Fibroblast of gingiva (primary cell): ENCODE measurements around the gene MTHFD1L.
"Not testable (repeated sequence)": the region's sequence is repeated elsewhere in the genome, so short reads cannot be mapped to it uniquely, and the experiment has no call there.

ENCODE experiments used
- DNase-seq: peaks from one replicate; pipeline ENCODE4 v3.0.0-alpha.2; 2011; ENCODE audit warnings: low read depth

MTHFD1L gene

DNA sequence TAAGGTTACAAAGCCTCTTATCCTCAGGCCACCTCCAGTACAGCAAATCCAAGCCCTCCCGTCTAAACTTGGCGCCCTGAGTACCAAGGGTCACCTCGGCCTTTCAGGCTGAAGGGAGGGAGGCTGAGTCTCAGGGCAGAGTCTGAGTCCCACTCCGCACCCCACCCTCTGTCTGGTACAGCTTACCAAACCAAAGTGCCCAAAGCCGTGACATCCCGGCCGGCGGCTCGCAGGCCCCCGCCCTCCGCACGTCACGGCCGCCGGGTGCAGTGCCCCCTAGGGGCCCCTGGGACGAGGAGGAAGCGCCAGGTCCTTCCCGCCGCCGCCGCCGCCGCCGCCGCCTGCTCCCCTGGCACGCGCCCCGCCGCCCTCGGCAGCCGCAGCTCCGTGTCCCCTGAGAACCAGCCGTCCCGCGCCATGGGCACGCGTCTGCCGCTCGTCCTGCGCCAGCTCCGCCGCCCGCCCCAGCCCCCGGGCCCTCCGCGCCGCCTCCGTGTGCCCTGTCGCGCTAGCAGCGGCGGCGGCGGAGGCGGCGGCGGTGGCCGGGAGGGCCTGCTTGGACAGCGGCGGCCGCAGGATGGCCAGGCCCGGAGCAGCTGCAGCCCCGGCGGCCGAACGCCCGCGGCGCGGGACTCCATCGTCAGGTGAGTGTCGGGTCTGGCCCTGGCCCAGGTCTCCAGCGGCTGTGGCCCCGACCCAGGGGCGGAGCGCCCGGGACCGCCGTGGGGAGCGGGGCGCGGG is at the start of gene MTHFD1L:
TSS of gene MTHFD1L (plus strand) at position 297 of the 741 bp plus-strand sequence. CDS start at position 418, 121 bp downstream.
- peak; percentile 86 for DNase-seq

DNA sequence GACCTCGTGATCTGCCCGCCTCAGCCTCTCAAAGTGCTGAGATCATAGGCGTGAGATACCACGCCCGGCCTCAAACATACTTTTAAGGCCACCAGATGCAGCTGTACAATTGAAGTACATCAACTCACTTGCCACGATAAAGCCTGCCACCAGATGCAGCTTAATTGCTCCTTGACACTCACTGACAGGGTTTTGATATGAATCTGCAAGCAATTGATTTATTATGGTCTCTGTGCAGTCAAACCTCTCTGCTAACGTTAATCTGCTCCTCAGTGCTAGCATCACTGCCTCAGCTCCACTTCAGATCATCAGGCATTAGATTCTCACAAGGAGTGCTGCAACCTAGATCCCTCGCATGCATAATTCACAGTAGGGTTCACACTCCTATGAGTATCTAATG is 48.9 kb upstream of the MTHFD1L start:
- DNase-seq, result not testable (repeated sequence)

DNA sequence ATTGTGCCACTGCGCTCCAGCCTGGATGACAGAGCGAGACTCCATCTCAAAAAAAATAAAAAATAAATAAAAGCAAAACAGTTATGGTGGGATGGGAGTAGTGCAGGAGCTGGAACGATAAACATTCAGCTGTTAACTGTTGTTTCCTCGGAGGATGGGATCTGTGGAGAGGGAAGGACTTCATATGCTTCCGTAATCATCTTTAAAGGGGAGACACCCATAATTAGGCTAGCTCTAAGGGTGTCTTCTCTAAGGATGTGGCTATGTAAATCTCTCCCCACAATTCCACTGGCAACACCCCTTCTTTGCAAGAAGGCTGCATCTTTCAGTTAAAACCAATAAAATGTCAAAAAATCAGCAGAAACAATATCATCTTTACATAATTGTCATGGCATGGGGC is 42.6 kb upstream of the MTHFD1L start:
- no peak for DNase-seq

DNA sequence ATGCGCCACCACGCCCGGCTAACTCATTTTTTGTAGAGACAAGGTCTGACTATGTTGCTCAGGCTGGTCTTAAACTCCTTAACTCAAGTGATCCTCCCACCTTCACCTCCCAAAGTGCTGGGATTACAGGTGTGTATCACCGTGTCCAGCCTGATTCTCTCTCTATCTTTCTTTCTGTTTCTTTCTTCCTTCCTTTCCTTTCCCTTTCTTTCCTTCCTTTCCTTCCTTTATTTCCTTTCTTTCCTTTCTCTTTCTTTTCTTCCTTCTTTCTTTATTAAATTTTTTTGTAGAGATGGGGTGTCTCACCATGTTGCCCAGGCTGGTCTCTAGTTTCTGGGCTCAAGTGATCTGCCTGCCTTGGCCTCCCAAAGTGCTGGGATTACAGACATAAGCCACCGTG is 38.7 kb upstream of the MTHFD1L start:
- no peak for DNase-seq

DNA sequence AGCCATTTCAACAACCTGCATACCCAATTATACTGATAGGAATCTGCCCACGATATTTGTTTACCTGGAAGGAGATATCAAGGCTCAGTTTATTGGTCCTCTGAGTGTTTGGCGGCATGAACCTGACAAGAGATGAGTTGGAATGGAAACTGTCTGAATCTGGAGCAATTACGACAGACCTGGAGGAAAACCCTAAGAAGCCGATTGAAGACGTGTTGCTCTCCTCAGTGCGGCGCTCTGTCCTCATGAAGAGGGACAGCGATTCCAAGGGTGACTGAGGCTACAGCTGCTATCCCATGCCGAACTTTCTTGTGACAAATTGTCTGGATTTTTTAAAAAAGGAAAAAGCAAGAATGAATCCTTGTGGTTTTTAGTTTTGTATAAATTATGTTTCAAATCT is 37.4 kb upstream of the MTHFD1L start:
- DNase-seq, result not testable (repeated sequence)

DNA sequence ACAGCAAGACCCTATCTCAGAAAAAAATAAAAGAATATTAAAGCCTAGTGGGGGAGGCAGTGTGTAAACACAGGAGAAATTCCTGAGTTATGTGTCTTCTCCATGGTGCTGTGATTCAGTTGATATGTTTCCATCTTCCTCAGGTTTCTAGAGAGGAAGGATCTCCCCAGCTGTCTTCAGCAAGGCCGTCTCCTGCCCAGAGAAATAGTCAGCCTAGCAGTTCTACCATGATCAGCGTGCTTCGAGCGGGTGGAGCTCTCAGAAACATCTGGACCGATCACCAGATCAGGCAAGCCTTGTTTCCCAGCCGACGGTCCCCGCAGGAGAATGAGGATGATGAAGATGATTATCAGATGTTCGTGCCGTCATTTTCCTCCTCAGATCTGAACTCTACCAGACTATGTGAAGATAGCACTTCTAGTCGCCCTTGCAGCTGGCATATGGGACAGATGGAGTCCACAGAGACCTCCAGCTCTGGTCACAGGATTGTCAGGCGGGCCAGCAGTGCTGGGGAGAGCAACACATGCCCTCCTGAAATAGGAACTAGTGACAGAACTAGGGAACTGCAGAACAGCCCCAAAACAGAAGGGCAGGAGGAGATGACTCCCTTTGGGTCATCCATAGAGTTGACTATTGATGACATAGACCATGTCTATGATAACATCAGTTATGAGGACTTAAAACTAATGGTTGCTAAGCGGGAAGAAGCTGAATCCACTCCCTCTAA is 34.9 kb upstream of the MTHFD1L start:
- no peak for DNase-seq

DNA sequence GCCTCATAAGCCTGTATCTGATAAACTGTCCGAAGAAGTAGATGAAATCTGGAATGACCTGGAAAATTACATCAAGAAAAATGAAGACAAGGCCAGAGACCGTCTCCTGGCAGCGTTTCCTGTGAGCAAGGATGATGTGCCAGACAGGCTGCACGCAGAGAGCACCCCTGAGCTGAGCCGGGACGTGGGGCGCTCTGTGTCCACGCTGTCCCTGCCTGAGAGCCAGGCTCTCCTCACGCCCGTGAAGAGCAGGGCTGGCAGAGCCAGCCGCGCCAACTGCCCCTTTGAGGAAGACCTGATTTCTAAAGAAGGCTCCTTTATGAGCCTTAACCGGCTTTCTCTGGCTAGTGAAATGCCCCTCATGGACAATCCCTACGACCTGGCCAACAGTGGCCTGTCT is 33.9 kb upstream of the MTHFD1L start:
- no peak for DNase-seq

DNA sequence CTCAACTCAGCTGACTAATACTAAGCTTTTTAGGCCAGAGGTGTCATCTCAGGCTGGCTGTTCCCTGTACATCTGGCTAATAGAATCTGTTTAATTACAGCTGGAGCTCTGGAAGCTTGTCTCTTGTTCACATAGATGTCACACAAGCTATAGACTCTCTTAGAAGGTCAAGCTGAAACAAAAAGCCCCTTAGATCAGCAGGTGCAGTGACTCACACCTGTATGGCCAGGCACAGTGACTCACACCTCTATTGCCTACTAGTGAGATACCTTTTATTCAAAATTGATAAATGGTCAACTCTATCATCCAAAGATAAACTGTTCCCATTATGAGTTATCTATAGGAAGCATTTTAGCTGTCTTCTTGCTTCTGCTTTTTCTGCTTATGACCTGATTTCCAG is 29.9 kb upstream of the MTHFD1L start:
- DNase-seq, result no peak

DNA sequence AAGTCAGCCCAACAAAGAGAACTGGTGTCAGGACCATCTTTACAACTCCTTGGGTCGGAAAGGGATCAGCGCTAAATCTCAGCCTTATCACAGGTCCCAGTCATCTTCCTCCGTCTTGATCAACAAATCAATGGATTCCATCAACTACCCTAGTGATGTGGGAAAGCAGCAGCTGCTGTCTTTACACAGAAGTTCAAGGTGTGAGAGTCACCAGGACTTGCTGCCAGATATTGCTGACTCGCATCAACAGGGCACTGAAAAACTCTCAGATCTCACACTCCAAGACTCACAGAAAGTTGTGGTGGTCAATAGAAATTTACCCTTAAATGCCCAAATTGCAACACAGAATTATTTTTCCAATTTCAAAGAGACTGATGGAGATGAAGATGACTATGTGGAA is 25.3 kb upstream of the MTHFD1L start:
- no peak for DNase-seq

DNA sequence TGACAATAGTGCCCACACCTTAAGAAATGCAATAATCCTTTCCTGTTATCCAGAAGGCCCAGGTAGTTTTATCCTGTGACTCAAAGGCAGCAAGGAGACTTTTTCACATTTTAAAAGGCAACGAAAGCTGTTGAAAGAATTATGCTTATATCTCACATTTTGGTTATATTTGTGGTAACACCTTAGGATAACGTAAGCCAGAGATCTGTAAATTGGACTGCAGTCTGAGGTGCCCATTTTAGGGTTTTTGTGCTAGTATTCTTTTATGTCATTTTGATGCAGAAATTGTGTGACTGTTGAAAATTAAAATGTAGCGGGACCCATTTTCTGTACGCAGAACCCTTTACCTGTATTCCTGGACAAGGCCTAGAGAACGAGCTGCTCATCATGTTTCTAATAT is 24.3 kb upstream of the MTHFD1L start:
- no peak for DNase-seq

DNA sequence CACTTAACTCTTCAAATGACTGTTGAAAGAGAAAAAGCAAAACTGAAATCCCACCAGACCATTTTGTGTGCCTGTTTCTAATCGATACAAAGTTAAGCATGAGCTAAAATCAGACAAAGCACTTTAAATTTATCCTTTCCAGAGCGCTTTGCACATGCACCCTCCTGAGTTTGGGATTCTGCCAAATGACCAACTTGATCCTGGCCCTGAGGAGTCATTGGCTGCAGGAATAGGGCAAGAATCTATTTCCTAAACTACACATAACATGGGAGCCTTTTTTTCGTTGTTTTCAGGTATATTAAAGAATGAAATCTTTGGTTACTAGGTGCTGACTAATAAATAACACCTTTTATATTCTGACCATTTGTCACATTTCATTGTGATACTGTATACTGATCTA is 23.8 kb upstream of the MTHFD1L start:
- DNase-seq, result no peak

DNA sequence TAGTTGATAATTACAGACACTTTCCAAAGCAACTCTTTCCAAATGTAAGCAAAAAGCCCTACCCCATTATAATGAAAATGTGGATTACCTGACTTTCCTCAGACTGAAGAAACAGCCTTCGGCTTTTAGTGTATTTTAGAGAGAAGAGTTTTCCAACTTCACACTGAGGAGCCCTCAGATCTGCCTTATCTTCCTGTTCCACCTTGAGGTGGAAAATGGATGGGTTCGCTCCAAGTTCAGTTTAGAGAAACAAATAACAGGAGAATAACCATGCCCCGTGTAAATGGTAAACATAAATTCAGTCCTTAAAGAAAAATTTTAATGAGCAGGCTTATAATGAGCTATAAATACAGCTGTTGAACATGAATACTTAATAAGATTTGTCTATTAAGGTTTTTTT is 21.1 kb upstream of the MTHFD1L start:
- DNase-seq, result no peak

DNA sequence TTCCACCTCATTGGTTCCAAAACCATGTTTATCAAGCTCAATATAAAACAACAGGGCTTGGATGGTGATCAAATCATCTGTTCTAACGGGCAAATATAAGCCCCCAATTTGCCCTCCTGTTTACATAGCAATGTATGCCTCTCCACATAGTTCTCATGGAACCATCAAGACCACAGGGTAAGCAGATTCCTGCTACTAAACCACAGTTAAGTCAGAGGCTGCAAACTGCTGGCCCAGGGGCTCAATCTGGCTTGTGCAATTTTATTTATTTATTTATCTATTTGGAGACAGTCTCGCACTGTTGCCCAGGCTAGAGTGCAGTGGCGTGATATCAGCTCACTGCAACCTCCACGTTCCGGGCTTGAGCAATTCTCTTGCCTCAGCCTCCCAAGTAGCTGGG is 18.9 kb upstream of the MTHFD1L start:
- no peak for DNase-seq

DNA sequence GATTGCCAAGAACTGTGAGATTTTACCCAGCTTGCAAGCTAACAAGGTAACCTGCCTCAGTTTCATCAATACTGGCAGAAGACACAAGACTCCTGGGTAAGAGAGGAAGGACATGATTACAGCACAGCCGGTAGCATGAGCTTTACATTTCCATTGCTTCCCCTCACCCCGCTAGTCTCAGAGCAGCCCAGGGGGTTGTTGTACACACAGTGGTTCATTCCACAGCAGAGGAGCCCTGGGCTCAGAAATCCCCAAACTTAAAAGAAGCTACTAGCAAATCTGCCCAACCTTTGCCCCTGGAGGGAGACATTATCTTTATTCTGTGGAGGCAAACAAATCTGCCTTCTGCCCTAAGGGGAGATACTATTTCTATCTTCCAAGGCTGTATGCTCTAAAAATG is 17.1 kb upstream of the MTHFD1L start:
- no peak for DNase-seq

DNA sequence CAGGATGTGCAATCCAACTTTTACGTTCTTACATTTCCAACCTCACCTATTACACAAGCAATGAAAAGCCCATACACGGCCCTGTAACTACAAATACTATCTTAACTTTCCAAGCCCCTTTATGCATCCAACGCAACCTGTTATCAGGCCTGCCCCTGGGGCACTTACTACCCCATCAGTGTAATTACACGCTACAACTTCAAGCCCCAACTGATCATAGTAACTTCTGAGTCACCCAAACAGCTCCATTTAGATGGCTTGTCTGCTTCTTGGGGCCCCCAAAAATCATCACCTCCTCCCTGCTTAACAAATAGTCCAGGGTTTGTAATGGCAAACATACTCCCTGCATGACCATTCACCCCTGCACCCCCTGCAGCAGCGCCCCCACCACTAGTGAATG is 11.1 kb upstream of the MTHFD1L start:
- not testable (repeated sequence) for DNase-seq

DNA sequence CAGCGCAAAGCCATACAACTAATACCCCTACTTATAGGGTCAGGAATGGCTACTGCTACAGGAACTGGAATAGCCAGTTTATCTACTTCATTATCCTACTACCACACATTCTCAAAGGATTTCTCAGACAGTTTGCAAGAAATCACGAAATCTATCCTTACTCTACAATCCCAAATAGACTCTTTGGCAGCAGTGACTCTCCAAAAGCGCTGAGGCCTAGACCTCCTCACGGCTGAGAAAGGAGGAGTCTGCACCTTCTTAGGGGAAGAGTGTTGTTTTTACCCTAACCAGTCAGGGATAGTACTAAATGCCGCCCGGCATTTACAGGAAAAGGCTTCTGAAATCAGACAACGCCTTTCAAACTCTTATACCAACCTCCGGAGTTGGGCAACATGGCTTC is 10.3 kb upstream of the MTHFD1L start:
- not testable (repeated sequence) for DNase-seq

DNA sequence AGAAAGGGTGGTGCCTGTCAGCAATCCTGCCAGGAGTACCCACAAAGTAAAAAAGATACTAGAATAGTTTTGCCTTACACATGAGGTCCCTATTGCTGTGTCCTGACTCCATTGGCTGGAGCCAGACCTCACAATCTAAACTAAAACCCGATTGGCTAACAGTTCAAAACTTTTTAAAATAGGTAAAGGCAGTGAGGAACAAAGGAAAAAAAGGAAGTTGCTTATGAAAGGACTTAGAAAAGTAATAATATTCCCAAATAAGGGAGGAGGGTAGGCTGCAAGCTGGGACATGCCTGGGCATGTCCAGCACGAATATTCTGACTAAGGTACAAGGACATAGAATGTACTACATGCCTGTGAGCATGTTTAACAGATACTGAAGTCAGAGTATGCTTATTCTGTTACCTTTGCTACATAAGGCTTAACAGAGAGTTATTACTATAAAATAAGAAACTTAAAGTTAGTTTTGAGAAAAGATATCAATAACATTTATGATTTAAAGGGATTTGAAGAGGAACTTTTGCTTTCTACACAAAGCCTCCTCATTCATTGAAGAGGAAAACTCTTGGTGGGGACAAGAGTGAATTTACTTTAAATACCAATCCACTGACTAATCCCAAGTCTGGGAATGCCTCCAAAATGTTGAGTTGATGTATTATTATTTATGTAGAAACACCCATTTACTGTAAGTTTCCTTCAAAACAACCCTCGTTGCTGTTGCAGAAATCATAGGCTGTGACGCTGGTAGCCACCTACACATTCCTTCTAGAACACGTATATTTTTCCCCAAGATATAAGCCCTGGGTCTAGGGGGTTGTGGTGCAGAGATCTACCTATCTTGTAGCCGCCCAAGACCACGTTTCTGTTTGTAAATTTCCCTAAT is 8.2 kb upstream of the MTHFD1L start:
- peak; percentile 95 for DNase-seq

DNA sequence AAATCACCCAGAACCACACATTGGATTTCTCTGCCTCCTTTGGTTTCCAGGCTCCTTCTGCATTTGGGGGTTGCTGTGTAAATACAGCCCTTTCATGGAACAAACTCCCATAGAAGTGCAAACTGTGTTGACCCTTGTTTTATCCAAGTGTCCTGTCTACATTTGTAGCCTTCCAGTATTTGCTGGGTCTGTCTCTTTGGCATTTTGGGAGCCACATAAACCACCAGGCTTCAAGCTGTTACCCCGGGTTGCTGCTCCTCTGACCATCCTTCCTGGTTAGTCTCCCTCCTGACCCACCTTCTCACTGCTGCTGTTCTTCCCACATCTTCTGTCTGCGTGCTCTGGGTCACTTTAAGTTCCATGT is 7.6 kb upstream of the MTHFD1L start:
- no peak for DNase-seq

DNA sequence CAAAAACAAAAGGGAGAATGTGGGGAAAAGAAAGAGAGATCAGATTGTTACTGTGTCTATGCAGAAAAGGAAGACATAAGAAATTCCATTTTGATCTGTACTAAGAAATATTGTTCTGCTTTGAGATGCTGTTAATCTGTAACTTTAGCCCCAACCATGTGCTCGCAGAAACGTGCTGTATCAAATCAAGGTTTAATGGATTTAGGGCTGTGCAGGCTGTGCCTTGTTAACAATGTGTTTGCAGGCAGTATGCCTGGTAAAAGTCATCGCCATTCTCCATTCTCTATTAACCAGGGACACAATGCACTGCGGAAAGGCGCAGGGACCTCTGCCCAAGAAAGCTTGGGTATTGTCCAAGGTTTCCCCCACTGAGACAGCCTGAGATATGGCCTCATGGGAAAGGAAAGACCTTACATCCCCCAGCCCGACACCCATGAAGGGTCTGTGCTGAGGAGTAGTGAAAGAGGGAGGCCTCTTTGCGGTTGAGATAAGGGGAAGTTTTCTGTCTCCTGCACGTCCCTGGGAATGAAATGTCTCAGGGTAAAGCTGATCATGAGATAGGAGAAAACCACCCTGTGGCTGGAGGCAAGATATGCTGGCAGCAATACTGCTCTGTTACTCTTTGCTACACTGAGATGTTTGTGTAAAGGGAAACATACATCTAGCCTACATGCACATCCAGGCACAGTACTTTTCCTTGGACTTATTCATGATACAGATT is 3.9 kb upstream of the MTHFD1L start:
- DNase-seq, result not testable (repeated sequence)

DNA sequence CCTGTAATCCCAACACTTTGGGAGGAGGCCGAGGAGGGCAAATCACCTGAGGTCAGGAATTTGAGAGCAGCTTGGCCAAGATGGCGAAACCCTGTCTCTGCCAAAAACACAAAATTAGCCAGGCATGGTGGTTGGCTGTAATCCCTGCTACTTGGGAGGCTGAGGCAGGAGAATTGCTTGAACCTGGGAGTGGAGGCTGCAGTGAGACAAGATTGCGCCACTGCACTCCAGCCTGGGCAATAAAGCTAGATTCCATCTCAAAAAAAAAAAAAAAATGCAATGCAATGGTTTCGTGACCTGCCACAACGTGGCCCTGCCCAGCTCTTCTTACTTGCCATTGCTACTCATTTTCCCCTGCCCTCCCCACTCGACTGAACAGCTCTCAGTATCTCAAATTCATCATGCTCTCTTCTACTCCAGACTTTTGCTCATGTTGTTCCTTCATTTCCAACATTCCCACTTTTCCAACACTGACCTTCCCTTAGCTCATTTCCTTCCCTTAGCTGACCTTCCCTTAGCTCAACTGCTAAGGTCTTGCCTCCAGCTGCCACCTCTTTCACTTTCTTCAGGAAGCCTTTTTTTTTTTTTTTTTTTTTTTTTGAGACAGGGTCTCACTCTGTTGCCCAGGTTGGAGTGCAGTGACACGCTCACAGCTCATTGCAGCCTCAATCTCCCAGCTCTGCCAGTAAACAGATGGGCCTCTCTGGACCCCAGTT is 2.1 kb upstream of the MTHFD1L start:
- DNase-seq, result no peak

DNA sequence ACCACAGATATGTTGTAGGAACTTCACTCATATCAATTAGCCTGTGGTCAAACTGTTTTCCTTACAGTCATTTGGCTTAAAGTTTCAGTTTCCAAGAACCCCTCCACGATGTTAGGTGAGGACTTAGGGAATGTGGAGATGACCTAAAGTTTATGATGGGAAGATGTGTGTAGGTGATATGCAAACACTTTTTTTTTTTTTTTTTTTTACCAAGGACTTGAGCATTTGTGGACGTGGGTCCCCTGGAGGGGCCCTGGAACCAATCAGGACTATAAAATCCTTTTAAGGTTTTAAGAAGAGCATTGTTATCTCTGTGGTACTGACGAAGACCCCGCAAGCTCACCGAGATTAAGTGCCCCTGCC is 478 bp upstream of the MTHFD1L start:
- DNase-seq, result no peak
